H1 (cell line): ENCODE measurements around the gene CEP135. TPM values are rescaled to one million over a fixed set of nuclear protein-coding genes. Genes with fewer than 3 reads are reported as not detected.

Source experiments
- CTCF ChIA-PET: fragments of 300-600 bp; sonication (Branson Sonifier 250); formaldehyde crosslinking; loops from one replicate; lab custom pipeline; 2021; ENCODE audit not compliant: partially characterized antibody; lab: Charles Lee
- POLR2A ChIA-PET: fragments of 300-600 bp; sonication (Branson Sonifier 250); formaldehyde crosslinking; loops from one replicate; lab custom pipeline; 2021; ENCODE audit warnings: inconsistent platforms; ENCODE audit not compliant: partially characterized antibody; lab: Charles Lee
- DNase-seq, 2 experiments: peaks; one replicate each; pipeline versions ENCODE4 v3.0.0 to v3.0.0-alpha.2; 2010 to 2022; ENCODE audit warnings: low spot score in 2 of 2, low read depth in 1 of 2, mixed read lengths in 1 of 2
- FAIRE-seq: peaks from 2 replicates; lab custom pipeline; 2011; peaks lifted over from hg19 to GRCh38; lab: Jason Lieb, UNC
- H2AFZ ChIP-seq: 2 replicates; pipeline ENCODE4 v1.8.1; 2012; ENCODE audit warnings: low read length, inconsistent platforms
- H2AK5ac ChIP-seq: 2 replicates; pipeline ENCODE4 v1.6.1; 2013; ENCODE audit warnings: low read depth, low read length
- H2BK120ac ChIP-seq: replicated peaks from 2 replicates; pipeline ENCODE3; 2013; ENCODE audit warnings: low read depth, low read length, inconsistent platforms
- H2BK12ac ChIP-seq: 2 replicates; pipeline ENCODE4 v1.6.1; 2013; ENCODE audit warnings: low read depth, low read length
- H2BK15ac ChIP-seq: 2 replicates; pipeline ENCODE4 v1.6.1; 2013; ENCODE audit warnings: low read length
- H2BK20ac ChIP-seq: 2 replicates; pipeline ENCODE4 v1.6.1; 2013; ENCODE audit warnings: low read length
- H2BK5ac ChIP-seq: 2 replicates; pipeline ENCODE4 v1.6.1; 2013; ENCODE audit warnings: low read depth, low read length
- H3K14ac ChIP-seq: 2 replicates; pipeline ENCODE4 v1.6.1; 2013; ENCODE audit warnings: inconsistent platforms; ENCODE audit not compliant: insufficient read length
- H3K18ac ChIP-seq: 2 replicates; pipeline ENCODE4 v1.6.1; 2013; ENCODE audit warnings: low read length; ENCODE audit errors: extremely low read depth
- H3K23ac ChIP-seq: 2 replicates; pipeline ENCODE4 v1.6.1; 2013; ENCODE audit warnings: inconsistent platforms; ENCODE audit not compliant: insufficient read length
- H3K23me2 ChIP-seq: 2 replicates; pipeline ENCODE4 v1.6.1; 2013; ENCODE audit warnings: low read depth, low read length
- H3K27ac ChIP-seq: 2 replicates; pipeline ENCODE4 v1.6.1; 2011; ENCODE audit warnings: low read depth, low read length, inconsistent platforms
- H3K27me3 ChIP-seq, 4 experiments: replicated peaks in 1 of 4; 1 replicate in 1 of 4; 2 replicates in 3 of 4; pipeline versions ENCODE4 v1.6.1 to v1.8.1; 2011 to 2013; ENCODE audit warnings: low read length in 3 of 4, mild to moderate bottlenecking in 3 of 4, inconsistent platforms in 2 of 4, mixed read lengths in 2 of 4, moderate library complexity in 1 of 4; ENCODE audit not compliant: control insufficient read depth in 3 of 4, insufficient read depth in 3 of 4; ENCODE audit errors: extremely low read depth in 1 of 4
- H3K36me3 ChIP-seq, 4 experiments: 2 replicates each; pipeline versions ENCODE4 v1.6.1 to v1.8.1; 2011 to 2013; ENCODE audit warnings: mild to moderate bottlenecking in 4 of 4, low read length in 3 of 4, moderate library complexity in 2 of 4, control low read depth in 1 of 4, inconsistent platforms in 1 of 4; ENCODE audit not compliant: insufficient read depth in 4 of 4, control insufficient read depth in 2 of 4
- H3K4ac ChIP-seq: replicated peaks from 2 replicates; pipeline ENCODE3; 2013; ENCODE audit warnings: low read length, low read depth, mixed read lengths, inconsistent platforms; ENCODE audit not compliant: insufficient read length
- H3K4me1 ChIP-seq, 4 experiments: replicated peaks in 1 of 4; 1 replicate in 1 of 4; 2 replicates in 3 of 4; pipeline versions ENCODE4 v1.6.1 to v1.8.1; 2011 to 2013; ENCODE audit warnings: low read length in 3 of 4, inconsistent platforms in 2 of 4, mixed read lengths in 1 of 4; ENCODE audit not compliant: insufficient read depth in 4 of 4, control insufficient read depth in 3 of 4
- H3K4me2 ChIP-seq, 2 experiments: 2 replicates each; pipeline versions ENCODE4 v1.6.1 to v1.8.1; 2011 to 2013; ENCODE audit warnings: low read depth in 2 of 2, low read length in 2 of 2, control low read depth in 1 of 2, inconsistent platforms in 1 of 2, mild to moderate bottlenecking in 1 of 2; ENCODE audit not compliant: insufficient read depth in 1 of 2
- H3K4me3 ChIP-seq, 4 experiments: fragments of 200-600, 300-600 bp in 1 of 4; sonication (generic), shearing (Covaris generic), sonication (Bioruptor Twin) in 1 of 4; 2 replicates each; pipeline versions ENCODE4 v1.5.1 to v1.8.1; 2011 to 2016; ENCODE audit warnings: low read length in 4 of 4, low read depth in 3 of 4, control low read depth in 2 of 4, inconsistent platforms in 2 of 4, mild to moderate bottlenecking in 2 of 4, mixed read lengths in 1 of 4, moderate library complexity in 1 of 4; ENCODE audit not compliant: insufficient read depth in 2 of 4; ENCODE audit errors: extremely low read depth in 1 of 4
- H3K56ac ChIP-seq: replicated peaks from 2 replicates; pipeline ENCODE3; 2013; ENCODE audit warnings: low read depth, mild to moderate bottlenecking, mixed read lengths, low read length, inconsistent platforms; ENCODE audit not compliant: insufficient read length
- H3K79me1 ChIP-seq: 2 replicates; pipeline ENCODE4 v1.6.1; 2013; ENCODE audit warnings: low read depth, low read length, control low read depth
- H3K79me2 ChIP-seq, 2 experiments: 2 replicates each; pipeline versions ENCODE4 v1.6.1 to v1.8.1; 2012 to 2013; ENCODE audit warnings: low read length in 2 of 2, mild to moderate bottlenecking in 2 of 2, inconsistent platforms in 1 of 2; ENCODE audit not compliant: insufficient read depth in 2 of 2, control insufficient read depth in 1 of 2
- H3K9ac ChIP-seq, 4 experiments: replicated peaks in 1 of 4; 1 replicate in 1 of 4; 2 replicates in 3 of 4; pipeline versions ENCODE4 v1.6.1 to v1.8.1; 2011 to 2013; ENCODE audit warnings: low read depth in 3 of 4, low read length in 3 of 4, control low read depth in 2 of 4, mild to moderate bottlenecking in 2 of 4, moderate library complexity in 2 of 4, inconsistent platforms in 1 of 4; ENCODE audit errors: extremely low read depth in 1 of 4
- H3K9me3 ChIP-seq, 2 experiments: 2 replicates each; pipeline versions ENCODE4 v1.6.1 to v1.8.1; 2012 to 2013; ENCODE audit warnings: mild to moderate bottlenecking in 2 of 2, moderate library complexity in 2 of 2, control low read depth in 1 of 2, inconsistent platforms in 1 of 2, low read depth in 1 of 2, low read length in 1 of 2, mixed read lengths in 1 of 2; ENCODE audit not compliant: insufficient read depth in 2 of 2
- H4K20me1 ChIP-seq, 2 experiments: replicated peaks in 1 of 2; 2 replicates each; pipeline versions ENCODE3 to v1.8.1; 2011 to 2013; ENCODE audit warnings: inconsistent platforms in 2 of 2, low read length in 2 of 2, mild to moderate bottlenecking in 1 of 2; ENCODE audit not compliant: insufficient read depth in 2 of 2, control insufficient read depth in 1 of 2
- H4K5ac ChIP-seq: 2 replicates; pipeline ENCODE4 v1.6.1; 2013; ENCODE audit warnings: low read length, low read depth, mixed read lengths, inconsistent platforms; ENCODE audit not compliant: insufficient read length
- H4K8ac ChIP-seq: 2 replicates; pipeline ENCODE4 v1.8.0; 2013; ENCODE audit warnings: mild to moderate bottlenecking, moderate library complexity, low read length, inconsistent platforms; ENCODE audit not compliant: insufficient read depth; ENCODE audit errors: extremely low read depth
- H4K91ac ChIP-seq: replicated peaks from 2 replicates; pipeline ENCODE3; 2013; ENCODE audit warnings: low read length, mixed read lengths, inconsistent platforms; ENCODE audit not compliant: insufficient read length
- BCL11A ChIP-seq, 2 experiments: IDR thresholded peaks; one replicate each; pipeline ENCODE4 v1.6.1; 2011; ENCODE audit warnings: low read depth in 2 of 2, low read length in 2 of 2, mild to moderate bottlenecking in 2 of 2
- RFX5 ChIP-seq: IDR thresholded peaks from 2 replicates; pipeline ENCODE4 v1.6.1; 2011; ENCODE audit warnings: low read depth, low read length, improper control_type of control experiment, borderline replicate concordance
- RNF2 ChIP-seq: fragments of 200-900, 300-1000 bp; sonication (generic); IDR thresholded peaks from 2 replicates; pipeline ENCODE4 v1.7.1; 2016; ENCODE audit warnings: borderline replicate concordance, low read depth, mild to moderate bottlenecking, antibody characterized with exemption, low read length; ENCODE audit not compliant: poor library complexity, severe bottlenecking; ENCODE audit errors: missing control alignments
- SP2 ChIP-seq: IDR thresholded peaks from 2 replicates; pipeline ENCODE4 v1.6.1; 2012; ENCODE audit warnings: mild to moderate bottlenecking, low read length, inconsistent platforms
- SP4 ChIP-seq: IDR thresholded peaks from 2 replicates; pipeline ENCODE4 v1.6.1; 2012; ENCODE audit warnings: low read length, inconsistent platforms
- WGBS, 2 experiments: shearing (Covaris generic) in 1 of 2; methylation state at CpG; one replicate each; pipeline versions ENCODE4 v1.1.6 to v1.1.7; 2013 to 2015; ENCODE audit warnings: low lambda C conversion rate in 2 of 2, mixed read lengths in 2 of 2, inconsistent platforms in 1 of 2, low coverage in 1 of 2, missing lambda C conversion rate in 1 of 2; ENCODE audit not compliant: insufficient replicate concordance in 2 of 2, insufficient coverage in 1 of 2, insufficient read length in 1 of 2; ENCODE audit errors: extremely low coverage in 1 of 2, missing lambda C conversion rate in 1 of 2; 5-methylcytosine and 5-hydroxymethylcytosine counted together
- polyA plus RNA-seq, 7 experiments: library from polyadenylated mRNA; depleted of rRNA in 3 of 7; stranded (reverse) in 5 of 7; unstranded in 2 of 7; fragments of >200 nt in 5 of 7; fragments of 200-250 nt in 2 of 7; gene quantifications; 1 replicate in 5 of 7; 2 replicates in 1 of 7; 4 replicates in 1 of 7; pipeline versions ENCODE4 v1.2.1 to v1.2.3, GENCODE V29; 2011 to 2013; ENCODE audit warnings: missing spikeins in 2 of 7, mixed read lengths in 2 of 7
- total RNA-seq: library from RNA; stranded (reverse); fragmentation: NEBNext Ultra II Directional; extraction: Animal tissue kit (Norgen Biotek cat#: 25700); gene quantifications from 2 replicates; pipeline ENCODE4 v1.2.1, GENCODE V29; 2021

Gene CEP135
- total and polyA plus RNA-seq, 2 of the 8 experiments (the other 6 are each of a cell fraction or from before 2014, with no cell fraction given): 2.7 to 14.5 TPM

GRCh38 chr4:55906323-55906722 lies 42.4 kb upstream of the CEP135 start:
- POLR2A ChIA-PET: no interaction called here
- CTCF ChIA-PET: interaction anchor here (1.3 kb wide), 1 partner anchor 42 kb away, joined by 3 read pairs; the partner anchor contains the start of gene CEP135
- no peak overlapping the region for H3K4ac ChIP-seq

More at GRCh38 chr4:55906323-55906722, 42.4 kb upstream of the CEP135 start:
- TF ChIP-seq BCL11A (IDR thresholded peaks at IDR 0.05; ENCODE audit: low read depth in 2 of 2, low read length in 2 of 2) (no peak), SP2 (no peak), RNF2 (no peak), RFX5 (no peak), SP4 (no peak)
- TF ChIP-seq, all 59 proteins: peak for 0
- H2BK120ac ChIP-seq: no peak overlapping the region
- no peak overlapping the region for H3K4me3 ChIP-seq
- H3K23me2 ChIP-seq: no peaks in the 10 kb centered on the region
- no peak for FAIRE-seq
- H4K20me1 ChIP-seq: no peaks in the 10 kb centered on the region
- H2BK5ac ChIP-seq: no peak overlapping the region
- no peak overlapping the region for H4K5ac ChIP-seq
- DNase-seq: no peak
- H2BK20ac ChIP-seq: no peak overlapping the region
- H3K4me1 ChIP-seq: no peaks in the 10 kb centered on the region
- H3K36me3 ChIP-seq: peaks cover 0 to 8% (median 0%) of the 10 kb centered on the region in 4 experiments; a peak in 1 of 8 replicates
- no peak overlapping the region for H3K4me2 ChIP-seq
- no peak overlapping the region for H3K18ac ChIP-seq
- no peak overlapping the region for H3K27ac ChIP-seq
- H4K91ac ChIP-seq: no peak overlapping the region
- no peak overlapping the region for H3K56ac ChIP-seq
- no peaks in the 10 kb centered on the region for H3K79me2 ChIP-seq
- H2AFZ ChIP-seq: no peak overlapping the region
- no peak overlapping the region for H2BK12ac ChIP-seq
- no peak overlapping the region for H3K14ac ChIP-seq
- H3K9ac ChIP-seq: no peak overlapping the region
- no peak overlapping the region for H2BK15ac ChIP-seq
- H4K8ac ChIP-seq: no peak overlapping the region
- H3K27me3 ChIP-seq: no peaks in the 10 kb centered on the region
- no peak overlapping the region for H2AK5ac ChIP-seq
- no peaks in the 10 kb centered on the region for H3K9me3 ChIP-seq
- 76% methylated on average over 6 of the region's 6 CpGs; no CpG with 5 or more reads in 1 of the 2 experiments for WGBS, 2 experiments
- no peak overlapping the region for H3K23ac ChIP-seq
- H3K79me1 ChIP-seq: no peaks in the 10 kb centered on the region
